HepG2 (cell line): ENCODE measurements around the gene HSPA1B. TPM values are rescaled to one million over a fixed set of nuclear protein-coding genes. Genes with fewer than 3 reads are reported as not detected.

Experiments used
- AGO1 ChIP-seq: fragments of 200-400 bp; formaldehyde crosslinking; IDR thresholded peaks from 2 replicates; pipeline ENCODE4 v1.6.1; 2017; ENCODE audit warnings: mild to moderate bottlenecking, low read depth, low read length, moderate library complexity; ENCODE audit not compliant: poor library complexity, severe bottlenecking
- CSRNP2 ChIP-seq: sonication (generic); formaldehyde crosslinking; conservative IDR thresholded peaks from 2 replicates; pipeline ENCODE4 v1.8.0; 2022; ENCODE audit warnings: low read depth, missing genetic modification reagents
- E2F2 ChIP-seq: sonication (generic); formaldehyde crosslinking; IDR thresholded peaks from 2 replicates; pipeline ENCODE4 v1.4.0; 2020; ENCODE audit warnings: missing genetic modification reagents, borderline replicate concordance
- HOXD1 ChIP-seq: sonication (generic); formaldehyde crosslinking; IDR thresholded peaks from 2 replicates; pipeline ENCODE4 v1.5.0; 2020; ENCODE audit warnings: missing genetic modification reagents
- KDM1A ChIP-seq: IDR thresholded peaks from 2 replicates; pipeline ENCODE4 v1.6.1; 2016; ENCODE audit warnings: missing compliant biosample characterization
- RXRB ChIP-seq: IDR thresholded peaks from 2 replicates; pipeline ENCODE4 v1.6.1; 2016; ENCODE audit warnings: borderline replicate concordance, missing genetic modification reagents, missing compliant biosample characterization
- SP140L ChIP-seq: sonication (generic); formaldehyde crosslinking; IDR thresholded peaks from 2 replicates; pipeline ENCODE4 v1.4.0; 2020; ENCODE audit warnings: missing genetic modification reagents, borderline replicate concordance
- TRIM24 ChIP-seq: sonication (generic); formaldehyde crosslinking; IDR thresholded peaks from 2 replicates; pipeline ENCODE4 v1.8.0; 2022; ENCODE audit warnings: mild to moderate bottlenecking, missing genetic modification reagents
- U2AF2 ChIP-seq: fragments of 200-400 bp; formaldehyde crosslinking; IDR thresholded peaks from 2 replicates; pipeline ENCODE4 v1.6.1; 2017; ENCODE audit warnings: low read depth, mild to moderate bottlenecking, low read length
- ZBTB21 ChIP-seq: sonication (generic); formaldehyde crosslinking; IDR thresholded peaks from 2 replicates; pipeline ENCODE4 v1.4.0; 2020; ENCODE audit warnings: missing genetic modification reagents
- ZFX ChIP-seq: sonication (generic); formaldehyde crosslinking; IDR thresholded peaks from 2 replicates; pipeline ENCODE4 v1.4.0; 2020; ENCODE audit warnings: mild to moderate bottlenecking, low read depth, missing genetic modification reagents, moderate library complexity
- ZNF274 ChIP-seq: sonication (generic); formaldehyde crosslinking; IDR thresholded peaks from 2 replicates; pipeline ENCODE4 v1.5.1; 2020; ENCODE audit warnings: mild to moderate bottlenecking, missing genetic modification reagents
- ZNF335 ChIP-seq: sonication (generic); formaldehyde crosslinking; IDR thresholded peaks from 2 replicates; pipeline ENCODE4 v1.4.0; 2020; ENCODE audit warnings: missing genetic modification reagents
- ZNF557 ChIP-seq: sonication (generic); formaldehyde crosslinking; IDR thresholded peaks from 2 replicates; pipeline ENCODE4 v1.4.0; 2020; ENCODE audit warnings: missing genetic modification reagents
- ZNF768 ChIP-seq: sonication (generic); formaldehyde crosslinking; IDR thresholded peaks from 2 replicates; pipeline ENCODE4 v1.4.0; 2020; ENCODE audit warnings: missing genetic modification reagents
- ZSCAN30 ChIP-seq: sonication (generic); formaldehyde crosslinking; IDR thresholded peaks from 2 replicates; pipeline ENCODE4 v1.5.0; 2020; ENCODE audit warnings: mild to moderate bottlenecking, missing genetic modification reagents
- polyA plus RNA-seq, 8 experiments: library from polyadenylated mRNA; depleted of rRNA in 3 of 8; stranded (reverse) in 7 of 8; unstranded in 1 of 8; fragments of >200 nt; fragmentation: Illumina TruSeq in 4 of 8; extraction: Trizol in 4 of 8; gene quantifications; 2 replicates each; pipeline versions ENCODE4 v1.2.1 to v1.2.3, GENCODE V29; 2011 to 2016; ENCODE audit warnings: low read depth in 4 of 8, missing spikeins in 1 of 8, mixed read lengths in 1 of 8; ENCODE audit not compliant: insufficient read depth in 1 of 8
- total RNA-seq, 5 experiments: library from RNA; depleted of rRNA; stranded (reverse); fragments of >200 nt; fragmentation: Illumina TruSeq; extraction: Trizol; gene quantifications; 2 replicates each; pipeline ENCODE4 v1.2.3, GENCODE V29; 2016; ENCODE audit warnings: low read depth in 1 of 5
- TF ChIP-seq, protein P1 (sequence below): sonication (generic); formaldehyde crosslinking; IDR thresholded peaks from 2 replicates; pipeline ENCODE4 v1.5.1; 2020; ENCODE audit warnings: mild to moderate bottlenecking, missing genetic modification reagents, moderate library complexity
- TF ChIP-seq, protein P2 (sequence below): sonication (generic); formaldehyde crosslinking; conservative IDR thresholded peaks from 2 replicates; pipeline ENCODE4 v1.8.1; 2023; ENCODE audit warnings: missing genetic modification reagents
- TF ChIP-seq, protein P3 (sequence below): IDR thresholded peaks from 2 replicates; pipeline ENCODE4 v1.6.1; 2016; ENCODE audit warnings: control low read depth

The HSPA1B gene
- total and polyA plus RNA-seq, 2 of the 13 experiments (the other 11 are each of a cell fraction or from before 2014, with no cell fraction given), result 26.0 to 186 TPM

- TF ChIP-seq, protein P1, sequence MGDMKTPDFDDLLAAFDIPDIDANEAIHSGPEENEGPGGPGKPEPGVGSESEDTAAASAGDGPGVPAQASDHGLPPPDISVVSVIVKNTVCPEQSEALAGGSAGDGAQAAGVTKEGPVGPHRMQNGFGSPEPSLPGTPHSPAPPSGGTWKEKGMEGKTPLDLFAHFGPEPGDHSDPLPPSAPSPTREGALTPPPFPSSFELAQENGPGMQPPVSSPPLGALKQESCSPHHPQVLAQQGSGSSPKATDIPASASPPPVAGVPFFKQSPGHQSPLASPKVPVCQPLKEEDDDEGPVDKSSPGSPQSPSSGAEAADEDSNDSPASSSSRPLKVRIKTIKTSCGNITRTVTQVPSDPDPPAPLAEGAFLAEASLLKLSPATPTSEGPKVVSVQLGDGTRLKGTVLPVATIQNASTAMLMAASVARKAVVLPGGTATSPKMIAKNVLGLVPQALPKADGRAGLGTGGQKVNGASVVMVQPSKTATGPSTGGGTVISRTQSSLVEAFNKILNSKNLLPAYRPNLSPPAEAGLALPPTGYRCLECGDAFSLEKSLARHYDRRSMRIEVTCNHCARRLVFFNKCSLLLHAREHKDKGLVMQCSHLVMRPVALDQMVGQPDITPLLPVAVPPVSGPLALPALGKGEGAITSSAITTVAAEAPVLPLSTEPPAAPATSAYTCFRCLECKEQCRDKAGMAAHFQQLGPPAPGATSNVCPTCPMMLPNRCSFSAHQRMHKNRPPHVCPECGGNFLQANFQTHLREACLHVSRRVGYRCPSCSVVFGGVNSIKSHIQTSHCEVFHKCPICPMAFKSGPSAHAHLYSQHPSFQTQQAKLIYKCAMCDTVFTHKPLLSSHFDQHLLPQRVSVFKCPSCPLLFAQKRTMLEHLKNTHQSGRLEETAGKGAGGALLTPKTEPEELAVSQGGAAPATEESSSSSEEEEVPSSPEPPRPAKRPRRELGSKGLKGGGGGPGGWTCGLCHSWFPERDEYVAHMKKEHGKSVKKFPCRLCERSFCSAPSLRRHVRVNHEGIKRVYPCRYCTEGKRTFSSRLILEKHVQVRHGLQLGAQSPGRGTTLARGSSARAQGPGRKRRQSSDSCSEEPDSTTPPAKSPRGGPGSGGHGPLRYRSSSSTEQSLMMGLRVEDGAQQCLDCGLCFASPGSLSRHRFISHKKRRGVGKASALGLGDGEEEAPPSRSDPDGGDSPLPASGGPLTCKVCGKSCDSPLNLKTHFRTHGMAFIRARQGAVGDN (CRISPR knock-in tag), result peak; percentile 41; the same call in 1 of the 2 replicates
- TF ChIP-seq AGO1 (no peak), ZNF335 (CRISPR knock-in tag) (0 out of 2 replicates have a peak, but pooled peaks have one; percentile 2), KDM1A (CRISPR knock-in tag) (peak; percentile 49; the same call in 1 of the 2 replicates), ZBTB21 (no peak), SP140L (CRISPR knock-in tag) (no peak), RXRB (no peak), ZFX (CRISPR knock-in tag) (peak; percentile 44; the same call in 1 of the 2 replicates), ZNF274 (CRISPR knock-in tag) (no peak), U2AF2 (no peak), TRIM24 (CRISPR knock-in tag) (no peak), CSRNP2 (CRISPR knock-in tag) (no peak), E2F2 (no peak), ZNF557 (CRISPR knock-in tag) (no peak), HOXD1 (no peak), ZNF768 (peak; percentile 25; the same call in 1 of the 2 replicates), ZSCAN30 (CRISPR knock-in tag) (no peak)
- TF ChIP-seq, protein P2, sequence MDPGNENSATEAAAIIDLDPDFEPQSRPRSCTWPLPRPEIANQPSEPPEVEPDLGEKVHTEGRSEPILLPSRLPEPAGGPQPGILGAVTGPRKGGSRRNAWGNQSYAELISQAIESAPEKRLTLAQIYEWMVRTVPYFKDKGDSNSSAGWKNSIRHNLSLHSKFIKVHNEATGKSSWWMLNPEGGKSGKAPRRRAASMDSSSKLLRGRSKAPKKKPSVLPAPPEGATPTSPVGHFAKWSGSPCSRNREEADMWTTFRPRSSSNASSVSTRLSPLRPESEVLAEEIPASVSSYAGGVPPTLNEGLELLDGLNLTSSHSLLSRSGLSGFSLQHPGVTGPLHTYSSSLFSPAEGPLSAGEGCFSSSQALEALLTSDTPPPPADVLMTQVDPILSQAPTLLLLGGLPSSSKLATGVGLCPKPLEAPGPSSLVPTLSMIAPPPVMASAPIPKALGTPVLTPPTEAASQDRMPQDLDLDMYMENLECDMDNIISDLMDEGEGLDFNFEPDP, result 0 out of 2 replicates have a peak, but pooled peaks have one; percentile 8
- TF ChIP-seq, protein P3, sequence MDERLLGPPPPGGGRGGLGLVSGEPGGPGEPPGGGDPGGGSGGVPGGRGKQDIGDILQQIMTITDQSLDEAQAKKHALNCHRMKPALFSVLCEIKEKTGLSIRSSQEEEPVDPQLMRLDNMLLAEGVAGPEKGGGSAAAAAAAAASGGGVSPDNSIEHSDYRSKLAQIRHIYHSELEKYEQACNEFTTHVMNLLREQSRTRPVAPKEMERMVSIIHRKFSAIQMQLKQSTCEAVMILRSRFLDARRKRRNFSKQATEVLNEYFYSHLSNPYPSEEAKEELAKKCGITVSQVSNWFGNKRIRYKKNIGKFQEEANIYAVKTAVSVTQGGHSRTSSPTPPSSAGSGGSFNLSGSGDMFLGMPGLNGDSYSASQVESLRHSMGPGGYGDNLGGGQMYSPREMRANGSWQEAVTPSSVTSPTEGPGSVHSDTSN, result no peak
These were observed 42.9 kb downstream of the HSPA1B start (continued) for GRCh38 chr6:31870385-31870921.
